Lower lobe of right lung (tissue), 2 donors: ENCODE measurements around the gene ZP1. TPM values are rescaled to one million over a fixed set of nuclear protein-coding genes. Genes with fewer than 3 reads are reported as not detected.

ENCODE experiments used
- ATAC-seq, 2 donors: fragments of 200-7000 bp; cut with Tn5 transposase; one replicate each; pipeline ENCODE4 v1.9.1; 2020 to 2022; ENCODE audit warnings: mild to moderate bottlenecking in 2 of 2, moderate library complexity in 2 of 2
- DNase-seq: peaks from one replicate; pipeline ENCODE4 v3.0.0-alpha.2; 2020
- H3K27ac ChIP-seq: fragments of 200-600 bp; one replicate; pipeline ENCODE4 v1.8.0; 2022
- H3K27me3 ChIP-seq: fragments of 200-600 bp; one replicate; pipeline ENCODE4 v1.8.0; 2022; ENCODE audit warnings: low read depth
- H3K36me3 ChIP-seq: fragments of 200-600 bp; one replicate; pipeline ENCODE4 v1.8.0; 2022; ENCODE audit warnings: mild to moderate bottlenecking
- H3K4me1 ChIP-seq: fragments of 200-600 bp; one replicate; pipeline ENCODE4 v1.8.0; 2022
- H3K4me3 ChIP-seq: fragments of 200-600 bp; one replicate; pipeline ENCODE4 v1.8.0; 2022; ENCODE audit warnings: mild to moderate bottlenecking
- H3K9me3 ChIP-seq: fragments of 200-600 bp; one replicate; pipeline ENCODE4 v1.8.0; 2022
- CTCF ChIP-seq: fragments of 200-600 bp; IDR thresholded peaks from one replicate; pipeline ENCODE4 v1.8.0; 2022; ENCODE audit warnings: antibody characterized with exemption, mild to moderate bottlenecking
- intact Hi-C: fragments of 100-400 bp; cut with DNase I; formaldehyde crosslinking; loops from one replicate; pipeline ENCODE4 v1.11.0; 2022
- total RNA-seq: library from RNA; stranded (reverse); fragmentation: NEBNext Ultra II Directional; extraction: Animal tissue kit (Norgen Biotek cat#: 25700); gene quantifications from one replicate; pipeline ENCODE4 v1.2.1, GENCODE V29; 2021
- donor health status: DM: no; HTN: yes; CAD: no; lungs with severe emphysema.

Gene ZP1
- total RNA-seq, 1 donor from 2014 or later: not detected

- Histone ChIP-seq H3K36me3 (peaks cover 3% of the 10 kb centered on the region), H3K9me3 (no peaks in the 10 kb centered on the region), H3K27me3 (no peaks in the 10 kb centered on the region), H3K4me1 (peaks cover 19% of the 10 kb centered on the region), H3K4me3 (no peak overlapping the region), H3K27ac (no peak overlapping the region)
- no peak for TF ChIP-seq CTCF
- DNase-seq: peak; percentile 35
- ATAC-seq: peak; percentile 58 to 68
- intact Hi-C loops: no loop called here
These were observed 5.0 kb downstream of the ZP1 start for GRCh38 chr11:60872124-60872960.

- DNase-seq: peak; percentile 42
- no peaks in the 10 kb centered on the region for H3K27me3 ChIP-seq
- H3K27ac ChIP-seq: no peak overlapping the region
- H3K4me1 ChIP-seq: peaks cover 19% of the 10 kb centered on the region
- H3K4me3 ChIP-seq: no peak overlapping the region
- no peaks in the 10 kb centered on the region for H3K9me3 ChIP-seq
- TF ChIP-seq CTCF: no peak
- H3K36me3 ChIP-seq: peaks cover 3% of the 10 kb centered on the region
- peak in 1 of 2 donors; percentile 13 for ATAC-seq
- intact Hi-C loops: no loop called here
These were observed 5.7 kb downstream of the ZP1 start for GRCh38 chr11:60872961-60873524.

- H3K27ac ChIP-seq: no peak overlapping the region
- no peak for TF ChIP-seq CTCF
- ATAC-seq (no peak), DNase-seq (peak; percentile 30)
- peaks cover 19% of the 10 kb centered on the region for H3K4me1 ChIP-seq
- H3K9me3 ChIP-seq: no peaks in the 10 kb centered on the region
- H3K27me3 ChIP-seq: no peaks in the 10 kb centered on the region
- H3K36me3 ChIP-seq: peaks cover 7% of the 10 kb centered on the region
- no peak overlapping the region for H3K4me3 ChIP-seq
- intact Hi-C loops: no loop called here
These were observed 6.2 kb downstream of the ZP1 start for GRCh38 chr11:60873533-60873932.

GRCh38 chr11:60874421-60875365 is 7.4 kb downstream of the ZP1 start:
- no peak for TF ChIP-seq CTCF
- Histone ChIP-seq H3K4me3 (no peak overlapping the region), H3K27ac (no peak overlapping the region), H3K4me1 (peaks cover 19% of the 10 kb centered on the region), H3K27me3 (no peaks in the 10 kb centered on the region), H3K36me3 (peaks cover 12% of the 10 kb centered on the region), H3K9me3 (no peaks in the 10 kb centered on the region)
- peak; percentile 31 for DNase-seq
- no peak for ATAC-seq
- intact Hi-C loops: no loop called here

GRCh38 chr11:60875366-60876167 is 8.2 kb downstream of the ZP1 start:
- Histone ChIP-seq H3K27me3 (no peaks in the 10 kb centered on the region), H3K4me1 (peaks cover 19% of the 10 kb centered on the region), H3K9me3 (no peaks in the 10 kb centered on the region), H3K4me3 (no peak overlapping the region), H3K36me3 (peaks cover 19% of the 10 kb centered on the region), H3K27ac (no peak overlapping the region)
- intact Hi-C loops: no loop called here
- ATAC-seq (no peak), DNase-seq (peak; percentile 20)
- no peak for TF ChIP-seq CTCF
